HG03039 (cell line): ENCODE measurements around the gene SIDT2.

Experiments used
- ATAC-seq: cut with Tn5 transposase; IDR thresholded peaks from one replicate; pipeline ENCODE4 v1.9.1; 2021; ENCODE audit warnings: mild to moderate bottlenecking, moderate library complexity; ENCODE audit not compliant: unreplicated experiment

Gene SIDT2

DNA sequence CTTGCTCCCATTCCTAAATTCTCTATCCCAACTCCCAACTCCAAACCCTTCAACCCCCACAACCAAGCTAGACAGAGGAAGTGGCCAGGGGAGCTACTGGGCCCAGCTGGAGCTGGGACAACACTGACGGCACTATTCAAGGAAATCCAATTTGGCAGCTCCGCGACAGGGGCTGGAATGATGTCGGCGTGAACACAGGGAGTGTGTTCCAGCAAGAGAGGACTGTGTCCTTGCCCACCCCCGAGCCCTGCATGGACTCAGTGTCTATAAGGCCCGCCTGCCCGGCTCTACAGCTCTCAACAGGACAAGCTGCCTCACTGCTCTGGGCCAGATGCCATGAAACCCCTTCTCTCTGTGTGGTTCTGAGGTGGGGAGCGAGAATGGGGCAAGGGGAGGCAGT, 42.0 kb downstream of the SIDT2 start:
- ATAC-seq = no peak

- no peak for ATAC-seq
Measured at GRCh38 chr11:117220999-117221774, 42.6 kb downstream of the SIDT2 start.

DNA sequence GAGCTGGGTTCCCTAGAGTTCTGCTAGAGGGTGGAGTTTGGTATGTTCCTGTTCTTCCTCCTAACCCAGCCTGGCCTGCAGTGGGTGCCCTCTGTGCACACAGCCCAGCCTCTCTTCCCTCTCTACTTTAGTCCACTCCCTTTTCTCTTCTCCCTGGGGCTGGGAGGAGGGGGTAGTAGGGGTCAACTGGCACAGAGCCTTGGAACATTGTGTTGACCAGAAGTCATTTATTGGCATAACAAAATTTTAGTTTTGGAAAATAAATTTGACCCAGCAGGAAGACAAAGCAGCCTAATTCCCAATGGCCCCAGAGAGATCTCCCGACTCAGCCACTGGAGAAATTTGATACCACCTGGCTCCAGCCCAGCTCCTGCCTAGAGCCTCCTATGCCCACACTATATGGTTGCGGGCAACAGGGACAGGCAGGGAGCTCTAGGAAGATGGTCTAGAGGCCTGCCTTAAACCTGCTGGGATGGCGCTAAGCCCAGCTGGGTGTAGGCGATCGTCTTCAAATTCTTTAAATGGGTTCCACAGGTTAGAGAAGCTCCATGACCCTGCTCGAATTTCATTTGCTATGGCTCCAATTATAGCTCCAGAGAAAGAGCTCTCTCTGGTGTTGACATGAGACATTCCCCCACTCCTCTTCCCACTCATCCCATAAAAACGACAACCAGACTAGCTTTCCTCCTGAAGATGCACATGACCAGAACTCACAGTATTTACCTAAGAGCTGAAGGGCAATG, 43.4 kb downstream of the SIDT2 start:
- no peak for ATAC-seq

- ATAC-seq = no peak
Measured at GRCh38 chr11:117222991-117223740, 44.6 kb downstream of the SIDT2 start.

- ATAC-seq = no peak
Measured at GRCh38 chr11:117223741-117224689, 45.5 kb downstream of the SIDT2 start.

GRCh38 chr11:117225553-117226170, 47.1 kb downstream of the SIDT2 start:
- ATAC-seq = no peak

GRCh38 chr11:117226388-117227385, 48.1 kb downstream of the SIDT2 start:
- ATAC-seq = no peak

GRCh38 chr11:117228091-117228490, 49.5 kb downstream of the SIDT2 start:
- ATAC-seq = no peak

DNA sequence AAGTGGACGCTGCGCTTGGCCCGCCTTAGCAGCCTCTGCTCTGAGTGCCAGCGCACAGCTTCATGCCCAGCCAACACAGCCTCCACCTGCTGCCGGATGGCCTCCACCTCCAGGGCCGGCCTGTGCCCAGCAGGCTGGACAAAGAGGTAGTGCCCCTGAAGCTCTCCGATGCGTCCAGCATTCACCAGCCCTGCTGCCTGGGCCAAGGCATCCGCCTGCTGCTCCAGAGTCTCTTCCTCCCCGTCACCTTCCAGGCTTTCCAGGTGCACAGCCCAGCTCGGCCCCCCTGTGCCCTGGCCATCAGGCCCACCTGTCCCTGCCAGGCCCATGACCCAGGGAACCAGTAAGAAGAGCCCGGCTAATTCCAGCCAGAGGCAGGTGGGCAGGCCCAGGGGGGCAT, 50.9 kb downstream of the SIDT2 start:
- ATAC-seq = no peak

DNA sequence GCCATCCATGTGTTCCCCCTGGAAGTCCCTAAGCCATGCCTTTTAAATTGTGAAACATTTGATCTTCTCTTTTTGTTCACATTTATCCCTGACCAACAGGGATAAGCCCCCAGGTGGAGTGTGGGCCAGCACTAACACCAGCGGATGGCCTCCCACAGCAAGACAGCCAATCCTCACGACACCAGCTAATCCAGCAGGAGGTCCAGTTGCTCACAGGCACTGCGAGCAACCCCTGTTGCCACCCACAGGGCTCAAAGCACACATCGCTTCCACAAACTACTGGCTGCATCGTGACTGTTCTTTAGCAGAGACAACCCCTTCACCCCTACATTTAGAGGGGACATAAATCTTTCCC, 51.4 kb downstream of the SIDT2 start:
- ATAC-seq = no peak

GRCh38 chr11:117230286-117230961, 51.9 kb downstream of the SIDT2 start:
- ATAC-seq = no peak

DNA sequence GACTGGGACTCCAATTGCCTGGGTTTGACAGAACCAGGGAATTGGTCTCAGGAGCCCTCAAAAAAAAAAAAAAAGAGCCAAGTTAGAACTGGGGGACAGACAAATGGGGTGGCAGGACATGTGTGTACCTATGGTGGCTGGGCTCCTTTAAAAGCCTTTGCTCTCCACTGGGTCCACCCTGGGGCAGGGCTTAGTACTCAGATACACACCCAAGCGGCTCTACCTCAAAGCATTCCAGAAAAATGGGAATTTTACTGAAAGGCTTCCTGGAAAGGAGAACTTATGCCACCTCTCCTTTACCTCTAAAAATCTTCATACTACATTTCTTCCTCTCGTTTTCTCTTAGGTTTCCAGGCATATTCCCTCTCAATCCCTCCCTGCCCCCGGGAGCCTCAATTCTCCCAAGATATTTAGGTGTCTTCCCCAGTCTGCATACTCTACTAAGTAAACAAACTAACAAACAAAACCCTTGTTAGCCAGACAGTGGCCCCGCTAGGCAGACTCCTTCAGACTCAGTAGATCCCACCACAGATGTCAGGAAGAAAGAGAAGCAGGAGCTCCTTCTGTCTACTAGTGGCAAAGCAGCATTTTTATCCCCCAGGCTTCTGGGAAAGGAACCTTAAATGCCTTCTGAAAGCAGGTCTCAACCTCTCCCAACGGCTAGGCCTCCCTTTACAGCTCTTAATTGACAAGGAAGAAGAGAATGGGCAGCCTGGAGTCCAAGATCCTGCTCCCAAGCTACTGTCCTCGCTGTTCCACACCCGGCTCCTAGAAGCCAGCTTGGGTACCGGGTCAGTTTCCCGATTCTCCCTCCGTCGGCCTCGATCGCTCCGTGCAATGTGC, 52.7 kb downstream of the SIDT2 start:
- no peak for ATAC-seq

GRCh38 chr11:117231842-117232091, 53.2 kb downstream of the SIDT2 start, which contains the start of gene PCSK7:
Gene PCSK7 (minus strand): TSS chr11:117232073. CDS start chr11:117229844, 2,229 bp downstream.
- ATAC-seq = no peak

GRCh38 chr11:117232092-117232878, 53.7 kb downstream of the SIDT2 start, which contains the start of gene RNF214:
Gene RNF214 (plus strand): TSS chr11:117232671. CDS start chr11:117234273, 1,602 bp downstream.
- ATAC-seq = peak; percentile 60

DNA sequence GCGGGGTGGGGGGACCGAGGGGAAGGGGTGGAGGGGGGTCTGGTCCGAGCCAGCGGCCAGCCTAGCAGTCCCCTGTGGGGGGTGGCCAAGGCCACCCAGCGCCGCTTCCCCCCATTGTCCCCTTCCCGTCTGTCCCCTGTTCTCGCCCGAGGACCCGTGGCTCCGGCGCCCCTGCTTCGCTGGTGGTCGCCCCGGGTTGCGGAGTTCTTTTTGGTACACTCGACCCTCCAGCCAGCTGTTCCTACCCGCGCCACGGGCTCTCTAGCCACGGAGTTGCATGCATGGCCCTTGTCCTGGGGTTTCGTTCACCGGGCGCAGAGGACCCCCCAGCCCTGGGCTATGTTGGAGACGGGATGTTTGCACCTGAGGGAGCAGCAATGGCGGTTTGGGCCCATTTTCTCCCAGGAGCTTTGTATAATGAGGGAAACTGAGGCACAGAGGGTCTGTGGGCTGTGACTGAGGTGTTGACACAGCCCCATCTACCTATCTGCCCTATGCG, 54.4 kb downstream of the SIDT2 start:
- ATAC-seq = no peak

GRCh38 chr11:117238221-117238620, 59.7 kb downstream of the SIDT2 start:
- ATAC-seq = no peak

DNA sequence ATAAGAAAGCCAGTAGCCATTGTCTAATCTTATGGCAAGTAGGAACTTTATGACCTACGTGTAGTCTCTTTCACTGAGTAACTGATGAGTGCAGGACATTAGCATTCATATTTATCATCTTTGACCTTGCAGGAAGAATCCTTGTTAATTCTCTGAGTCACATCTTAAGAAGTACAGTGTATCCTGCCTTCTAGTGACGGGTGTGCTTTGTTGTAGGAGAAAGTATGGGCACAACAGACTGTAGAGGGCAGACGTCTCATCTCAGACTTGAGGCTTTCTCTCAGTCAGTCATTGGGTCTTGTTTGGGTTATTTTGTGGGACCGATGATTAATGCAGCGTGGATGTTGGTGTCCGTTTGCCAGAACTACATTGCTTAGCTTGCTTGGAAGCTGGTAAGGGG, 60.8 kb downstream of the SIDT2 start:
- ATAC-seq = no peak
